ENCODE data around the gene PLCB3. TPM values are rescaled to one million over a fixed set of nuclear protein-coding genes. Genes with fewer than 3 reads are reported as not detected.

PLCB3 gene
- total and polyA plus RNA-seq, 2 donors (not counting 3 experiments of a cell fraction or from before 2014, with no cell fraction given), result 32.3 to 61.1 TPM

- Histone ChIP-seq H3K9me3 (replicated peaks; ENCODE audit: control insufficient read depth, insufficient read depth, low read length) (no peaks in the 10 kb centered on the region), H3K27me3 (ENCODE audit: control insufficient read depth in 2 of 2, insufficient read depth in 2 of 2, low read length in 2 of 2) (no peaks in the 10 kb centered on the region), H3K36me3 (ENCODE audit: control insufficient read depth in 2 of 2, extremely low read depth in 1 of 2, insufficient read depth in 2 of 2, low read length in 2 of 2) (peaks cover 0 to 4% of the 10 kb centered on the region in 2 experiments), H3K4me3 (replicated peaks in 1 of 3; ENCODE audit: insufficient read depth in 1 of 3, low read depth in 1 of 3, low read length in 3 of 3) (peak within 1 kb of the TSS; percentile 62 to 70 (median 66)), H3K79me2 (ENCODE audit: control insufficient read depth, insufficient read depth, low read length) (peaks cover 8% of the 10 kb centered on the region), H3K9ac (replicated peaks; ENCODE audit: extremely low read depth, insufficient read depth, low read length) (peak within 1 kb of the TSS; percentile 56), H4K20me1 (replicated peaks; ENCODE audit: control insufficient read depth, extremely low read depth, insufficient read depth, low read length) (no peaks in the 10 kb centered on the region), H3K9me1 (replicated peaks; ENCODE audit: control insufficient read depth, extremely low read depth, insufficient read depth, low read length) (no peaks in the 10 kb centered on the region), H2AFZ (ENCODE audit: low read depth, low read length) (peak within 1 kb of the TSS; percentile 52), H3K4me1 (ENCODE audit: control insufficient read depth, extremely low read depth, insufficient read depth, low read length) (peaks cover 13% of the 10 kb centered on the region), H3K27ac (ENCODE audit: insufficient read depth, low read depth, low read length) (peak within 1 kb of the TSS; percentile 55), H3K4me2 (ENCODE audit: insufficient read depth, low read length) (peak within 1 kb of the TSS; percentile 73)
- dilution Hi-C loops (cut with MboI; ENCODE audit: extremely low pct_ligation_motif_present, low sequenced_read_pairs) (no loop called here), intact Hi-C loops (cut with micrococcal nuclease) (loop anchor here (1.0 kb wide), 3 partner anchors 15 to 45 kb away; partner anchors contain the start of gene FKBP2)
- POLR2A ChIA-PET, result interaction anchor here (0.9 to 1.2 kb wide), 5 partner anchors 11 to 92 kb away, joined by 3 to 12 read pairs (median 4); partner anchors contain the start of genes FKBP2 and PRDX5
- DNase-seq (ENCODE audit: low read depth, low spot score) (peak; percentile 83), FAIRE-seq (peak; percentile 95)
- CTCF ChIA-PET, result interaction anchor here (1.5 to 3.2 kb wide), 7 partner anchors 11 to 129 kb away, joined by 3 to 35 read pairs (median 6); partner anchors contain the start of genes CATSPERZ, ESRRA and FERMT3
- TF ChIP-seq MYC (IDR thresholded peaks at IDR 0.05; ENCODE audit: low read depth, low read length), result no peak
- peak; percentile 90 for TF ChIP-seq POLR2A (IDR thresholded peaks at IDR 0.05; ENCODE audit: low read depth, low read length)
- no peak for TF ChIP-seq FOS (IDR thresholded peaks at IDR 0.05; ENCODE audit: borderline replicate concordance, insufficient read depth, low read length)
- TF ChIP-seq MAX (IDR thresholded peaks at IDR 0.05; ENCODE audit: insufficient read depth, insufficient read length), result no peak
- peak; percentile 87 for TF ChIP-seq POLR2AphosphoS5 (IDR thresholded peaks at IDR 0.05; ENCODE audit: insufficient read depth, low read depth, low read length)
- no peak for TF ChIP-seq EZH2 (IDR thresholded peaks at IDR 0.05; ENCODE audit: borderline replicate concordance, low read depth, low read length, severe bottlenecking)
- peak; percentile 3 to 13 for TF ChIP-seq CTCF (IDR thresholded peaks at IDR 0.05; ENCODE audit: extremely low read depth in 1 of 2, insufficient read depth in 1 of 2, low read depth in 1 of 2, low read length in 2 of 2)
- no peak for TF ChIP-seq GATA2 (IDR thresholded peaks at IDR 0.05; ENCODE audit: insufficient read depth, insufficient read length, low read depth, low read length)
- TF ChIP-seq JUN (IDR thresholded peaks at IDR 0.05; ENCODE audit: borderline replicate concordance, insufficient read depth, insufficient read length, low read depth), result no peak
- BruUV-seq (replicated peaks), result TSS peak; percentile 29
Observed at GRCh38 chr11:64225608-64226506, 25.5 kb upstream of the PLCB3 start, which contains the start of the genes NUDT22 and TRPT1. Gene NUDT22 (plus strand): TSS chr11:64226274. CDS start chr11:64226653, 379 bp downstream. Gene TRPT1 (minus strand): TSS chr11:64226186. CDS start chr11:64225860, 326 bp downstream.

All from endothelial cell of umbilical vein (primary cell).